ENCODE measurements around the gene BCL2A1.
A peak's percentile ranks its signal among the peaks of the same experiment; 100 is the strongest.
"Not testable (repeated sequence)": the region's sequence is repeated elsewhere in the genome, so short reads cannot be mapped to it uniquely, and the experiment has no call there.

BCL2A1 gene

DNA sequence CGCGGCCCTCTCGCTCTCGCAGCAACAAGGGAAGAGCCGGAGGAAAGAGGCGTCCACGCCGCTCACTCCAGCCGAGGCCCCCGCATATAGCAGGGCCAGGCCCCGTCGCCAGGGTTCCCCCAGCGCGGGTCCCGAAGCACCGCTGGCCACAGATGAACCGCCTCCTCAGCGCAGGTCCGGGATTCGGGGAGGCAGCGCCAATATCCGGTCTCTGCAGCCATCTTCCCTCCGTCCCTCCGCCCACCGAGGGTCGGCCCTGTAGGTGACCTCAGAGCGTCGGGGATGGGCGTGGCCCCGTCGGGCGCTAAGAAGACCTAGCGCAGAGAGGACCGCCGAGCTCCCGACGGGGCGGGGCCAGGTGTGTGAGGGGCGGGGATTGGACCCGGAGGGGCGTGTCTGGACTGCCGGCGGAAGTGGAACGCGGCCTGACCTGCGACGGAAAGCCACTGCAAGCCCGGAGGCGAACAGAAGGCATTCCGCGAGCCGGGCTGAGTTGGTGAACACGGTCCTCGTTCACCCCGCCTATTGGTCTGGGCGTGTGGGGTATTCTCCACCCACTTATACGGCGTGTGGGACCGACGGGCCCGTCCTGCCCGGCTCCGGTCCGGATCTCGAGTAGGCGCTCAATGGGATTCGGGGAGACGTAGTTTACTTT, 47.4 kb downstream of the BCL2A1 start:
- DNase-seq (ENCODE audit: low read depth, low spot score) = peak; percentile 80

DNA sequence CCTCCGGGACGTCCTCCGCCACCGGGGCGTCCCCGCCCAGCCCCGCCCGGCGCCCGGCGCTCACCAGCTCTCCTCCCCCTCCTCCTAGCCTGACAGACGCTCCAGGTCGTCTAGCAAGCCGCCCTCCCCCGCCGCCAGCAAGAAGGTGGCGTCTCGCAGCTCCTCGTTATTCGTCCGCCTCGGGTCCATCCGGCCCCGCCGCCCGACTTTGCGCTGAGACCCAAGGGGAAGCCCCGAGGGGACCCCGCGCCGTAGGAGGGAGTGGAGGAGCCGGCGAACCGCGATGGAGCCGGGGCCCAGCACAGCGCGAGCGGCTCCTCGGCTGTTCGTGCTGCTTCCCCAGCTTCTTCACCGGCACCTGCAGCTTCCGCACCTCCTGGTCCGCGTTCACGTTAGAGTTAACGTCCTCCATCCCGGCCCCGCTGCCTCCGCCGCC, 47.9 kb downstream of the BCL2A1 start:
- no peak for DNase-seq (ENCODE audit: low read depth, low spot score)

DNA sequence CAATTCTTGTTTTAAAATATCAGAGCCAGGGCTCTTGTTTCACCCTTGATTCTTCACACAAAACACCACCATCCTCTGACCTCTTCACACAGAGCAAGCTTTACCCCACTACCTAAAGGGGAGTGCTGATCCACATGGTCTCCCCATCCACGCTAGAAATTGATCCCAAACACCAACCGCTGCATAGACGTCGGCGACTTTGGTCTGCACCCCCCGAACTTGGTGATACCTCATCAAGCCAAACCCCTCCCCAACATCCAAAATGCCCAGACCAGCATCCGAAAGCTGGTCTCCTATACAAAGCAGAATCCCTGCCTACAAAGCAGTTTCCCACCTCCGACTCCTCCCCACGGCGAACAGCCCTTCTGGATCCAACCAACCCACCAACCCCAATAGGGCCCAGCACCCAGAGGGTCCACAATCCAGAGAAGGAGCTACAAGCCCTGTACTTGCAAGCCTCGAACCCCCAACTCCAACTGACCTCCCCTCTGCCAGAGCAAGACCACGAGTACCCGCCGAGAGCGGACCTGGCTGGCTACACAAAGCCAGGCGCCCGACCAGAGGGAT, 48.4 kb downstream of the BCL2A1 start:
- no peak for DNase-seq (ENCODE audit: low read depth, low spot score)

DNA sequence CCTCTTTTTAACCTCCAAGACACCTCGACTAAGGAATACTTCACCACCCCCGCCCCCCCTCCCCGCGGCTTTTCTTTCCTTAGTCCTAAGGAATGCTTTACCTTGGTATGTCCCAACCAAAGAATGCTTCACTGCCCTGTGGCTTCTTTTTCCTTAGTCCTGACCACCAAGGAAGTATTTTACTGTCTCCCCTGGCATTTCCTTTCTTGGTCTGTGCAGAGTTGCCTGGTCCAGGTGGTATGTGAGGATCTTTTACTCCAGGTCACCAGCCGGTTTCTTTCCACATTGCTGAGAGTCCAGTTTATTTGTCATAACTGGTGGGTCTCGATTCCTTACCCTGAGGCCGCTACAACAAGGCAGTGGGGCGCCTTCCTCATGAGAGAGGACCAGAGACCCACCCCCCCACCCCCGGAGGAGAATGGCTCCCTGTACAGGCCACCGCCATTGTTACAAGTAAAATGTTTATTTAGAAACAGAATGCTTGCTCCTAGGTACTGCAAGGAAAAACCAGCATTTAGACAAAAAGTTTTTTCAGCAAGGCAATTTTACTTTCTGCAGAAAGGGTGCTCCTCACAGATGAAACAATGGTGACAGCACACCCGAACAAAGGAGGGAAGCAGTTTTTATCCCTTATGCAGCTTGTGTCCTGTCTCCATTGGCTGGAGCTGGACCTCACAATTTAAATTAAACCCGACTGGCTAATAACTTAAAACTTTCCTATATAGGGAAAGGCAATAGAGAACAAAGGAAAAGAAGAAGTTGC, 51.1 kb downstream of the BCL2A1 start:
- DNase-seq (ENCODE audit: low read depth, low spot score) = no peak

DNA sequence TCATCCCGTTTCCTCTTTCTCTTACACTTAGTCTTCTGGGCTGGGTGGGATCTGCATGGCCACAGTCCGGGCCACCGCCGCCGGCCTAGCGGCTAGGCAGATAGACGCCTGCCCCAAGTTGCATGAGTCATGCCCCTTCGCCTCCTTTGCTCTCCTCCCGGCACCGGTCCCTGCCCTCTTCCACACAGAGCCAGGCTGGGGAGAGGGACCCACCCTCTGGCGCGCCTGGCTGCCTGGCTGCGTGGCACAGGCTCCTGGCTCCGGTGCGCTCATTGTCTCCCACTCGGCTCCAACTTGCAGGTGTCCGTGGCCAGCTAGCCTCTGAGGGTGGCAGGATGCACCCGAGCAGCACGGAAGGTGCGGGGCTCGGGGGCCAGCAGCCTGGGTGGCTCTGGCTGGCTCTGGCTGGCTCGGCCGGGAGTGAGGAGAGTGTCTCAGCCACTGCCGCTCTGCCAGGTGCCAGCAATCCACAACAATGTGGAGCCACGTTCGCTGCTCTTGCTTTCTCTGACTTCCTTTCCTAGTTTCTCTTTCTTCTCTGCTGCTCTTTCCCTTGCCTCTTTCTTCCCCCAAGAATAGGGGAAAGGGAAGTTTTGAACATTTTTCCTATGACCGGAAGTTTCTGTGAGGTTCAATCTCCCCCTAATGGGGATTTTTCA, 51.8 kb downstream of the BCL2A1 start:
- no peak for DNase-seq (ENCODE audit: low read depth, low spot score)

DNA sequence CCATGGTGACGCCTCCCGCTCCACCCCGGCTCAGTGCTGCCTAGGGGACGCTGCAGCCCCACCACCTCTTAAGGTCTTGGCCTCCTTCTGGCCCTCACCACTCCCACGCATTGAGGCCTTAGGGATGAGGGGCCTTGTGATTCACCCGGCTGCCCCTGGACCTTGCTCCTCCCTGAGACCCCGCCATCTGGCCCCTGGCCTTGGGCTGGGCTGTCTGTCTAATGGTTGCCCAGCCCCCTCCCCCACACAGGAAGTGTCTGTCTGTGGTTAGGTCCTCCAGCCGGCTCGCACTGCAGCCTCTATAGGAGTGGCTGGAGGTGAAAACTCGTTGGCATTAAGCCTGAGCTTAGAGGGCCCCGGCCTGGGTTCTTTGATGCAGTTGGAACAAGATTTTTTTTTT, 52.7 kb downstream of the BCL2A1 start:
- no peak for DNase-seq (ENCODE audit: low read depth, low spot score)

DNA sequence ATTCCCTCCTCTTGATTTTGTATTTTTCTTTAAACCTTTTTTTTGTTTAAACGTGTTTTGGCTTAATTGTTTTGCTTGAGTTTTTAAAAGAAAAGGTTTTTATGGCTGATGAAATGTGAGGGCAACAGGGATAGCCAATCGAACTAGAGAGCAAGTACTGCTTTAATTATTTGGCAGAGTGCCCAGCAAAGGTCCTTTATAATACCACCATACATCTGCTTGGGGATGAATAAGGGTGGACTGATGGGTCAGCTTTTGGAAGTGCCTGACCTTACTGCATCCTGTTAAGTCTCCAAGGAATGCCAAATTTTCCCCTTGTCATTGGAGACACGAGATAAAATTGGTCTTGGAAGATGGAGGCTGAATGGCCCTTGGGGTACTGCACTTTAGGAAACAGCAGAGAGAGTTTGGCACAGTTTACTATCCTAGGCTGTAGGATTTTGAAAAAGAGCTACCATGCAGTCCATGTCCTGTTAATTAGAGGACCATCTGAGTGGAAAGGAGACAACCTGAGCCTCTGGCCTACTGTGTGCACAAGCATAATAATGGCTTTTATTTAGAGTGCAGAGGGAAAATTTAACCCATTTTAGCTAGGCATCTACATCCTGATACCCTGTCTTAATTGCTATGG, 54.4 kb downstream of the BCL2A1 start:
- DNase-seq (ENCODE audit: low read depth, low spot score) = no peak

DNA sequence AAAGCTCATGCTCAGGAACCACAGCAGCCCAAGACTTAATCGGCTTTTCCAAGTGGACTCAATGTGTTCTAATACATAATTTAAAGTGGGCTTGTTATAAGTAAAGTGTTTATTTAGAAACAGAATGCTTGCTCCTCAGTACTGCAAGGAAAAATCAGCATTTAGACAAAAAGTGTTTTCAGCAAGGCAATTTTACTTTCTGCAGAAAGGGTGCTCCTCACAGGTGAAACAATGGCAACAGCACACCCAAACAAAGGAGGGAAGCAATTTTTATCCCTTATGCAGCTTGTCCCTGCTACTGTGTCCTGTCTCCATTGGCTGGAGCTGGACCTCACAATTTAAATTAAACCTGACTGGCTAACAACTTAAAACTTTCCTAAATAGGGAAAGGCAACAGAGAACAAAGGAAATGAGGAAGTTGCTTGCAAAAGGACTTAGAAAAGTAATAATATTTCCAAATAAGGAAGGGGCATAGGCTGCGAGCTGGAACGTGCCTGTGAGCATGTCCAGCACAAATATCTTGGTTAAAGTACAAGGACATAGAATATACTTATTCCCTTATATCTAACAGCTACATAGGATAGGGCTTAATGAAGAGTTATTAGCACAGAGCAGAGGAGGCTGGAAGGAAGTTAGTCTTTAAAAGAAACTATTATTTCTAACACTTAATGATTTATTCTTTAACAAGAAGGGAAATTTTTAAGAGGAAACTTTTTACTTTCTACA, 55.1 kb downstream of the BCL2A1 start:
- DNase-seq (ENCODE audit: low read depth, low spot score) = not testable (repeated sequence)

DNA sequence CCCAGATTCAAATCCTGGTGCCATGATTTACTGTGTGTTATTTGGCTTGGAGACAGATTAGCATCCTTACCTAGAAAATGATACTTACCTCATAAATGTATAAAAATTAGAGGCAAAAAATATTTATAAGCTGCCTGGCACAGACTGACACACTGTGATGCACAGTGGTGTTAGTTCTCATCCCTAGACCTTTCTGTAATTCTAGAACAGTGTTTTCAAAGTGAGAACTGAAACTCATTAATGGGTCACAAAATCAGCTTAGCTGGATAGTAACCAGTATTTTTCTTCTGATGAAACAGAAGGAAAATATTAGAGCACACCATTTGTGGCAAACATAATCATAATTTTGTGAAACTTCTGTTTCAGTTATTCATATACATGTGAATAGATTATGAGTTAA, 56.3 kb downstream of the BCL2A1 start:
- no peak for DNase-seq (ENCODE audit: low read depth, low spot score)

Measured in brain pericyte (primary cell).